Prostate gland (tissue), 2 donors: ENCODE measurements around the gene EED. TPM values are rescaled to one million over a fixed set of nuclear protein-coding genes. Genes with fewer than 3 reads are reported as not detected.
A peak's percentile ranks its signal among the peaks of the same experiment; 100 is the strongest.

Experiments used
- DNase-seq: peaks from one replicate; pipeline ENCODE4 v3.0.0-alpha.2; 2019; ENCODE audit warnings: low spot score
- H3K27ac ChIP-seq, 2 donors: fragments of 200-600 bp; sonication (generic); 2 replicates each; pipeline ENCODE4 v1.5.1; 2017 to 2019
- H3K27me3 ChIP-seq: fragments of 200-600 bp; sonication (generic); replicated peaks from 2 replicates; pipeline ENCODE4 v1.5.1; 2019; ENCODE audit not compliant: insufficient read depth
- H3K36me3 ChIP-seq, 2 donors: fragments of 200-600 bp; sonication (generic); 1 replicate in 1 of 2; 2 replicates in 1 of 2; pipeline versions ENCODE4 v1.5.1 to v1.8.1; 2017 to 2019
- H3K4me1 ChIP-seq: fragments of 200-600 bp; sonication (generic); replicated peaks from 2 replicates; pipeline ENCODE4 v1.5.1; 2019
- H3K4me3 ChIP-seq, 2 donors: fragments of 200-600 bp; sonication (generic); 2 replicates each; pipeline ENCODE4 v1.5.1; 2017 to 2019
- H3K9me3 ChIP-seq: fragments of 200-600 bp; sonication (generic); 2 replicates; pipeline ENCODE4 v1.5.1; 2017
- CTCF ChIP-seq, 4 experiments: fragments of 200-600 bp in 2 of 4; fragments of 450-650 bp in 2 of 4; sonication (generic) in 2 of 4; IDR thresholded peaks; 1 replicate in 3 of 4; 2 replicates in 1 of 4; pipeline ENCODE4 v1.5.1; 2016 to 2019; ENCODE audit warnings: antibody characterized with exemption in 4 of 4, mild to moderate bottlenecking in 2 of 4, moderate library complexity in 2 of 4
- POLR2A ChIP-seq: fragments of 450-650 bp; IDR thresholded peaks from one replicate; pipeline ENCODE4 v1.6.1; 2016; ENCODE audit warnings: antibody characterized with exemption, mild to moderate bottlenecking
- POLR2AphosphoS5 ChIP-seq: sonication (generic); formaldehyde crosslinking; IDR thresholded peaks from one replicate; pipeline ENCODE4 v1.6.1; 2017; ENCODE audit warnings: antibody characterized with exemption
- WGBS: methylation state at CpG from one replicate; pipeline ENCODE4 v1.1.5; 2018; 5-methylcytosine and 5-hydroxymethylcytosine counted together
- intact Hi-C: fragments of 100-400 bp; cut with DNase I; formaldehyde crosslinking; loops from one replicate; pipeline ENCODE4 v1.14.2; 2022
- total RNA-seq, 2 donors: library from RNA; depleted of rRNA; stranded (reverse); fragments of >200 nt; gene quantifications; one replicate each; pipeline ENCODE4 v1.1.0, GENCODE V29; 2016

The EED gene
- total RNA-seq, 2 donors from 2014 or later, result 18.1 to 20.9 TPM

- Histone ChIP-seq H3K27ac (no peak overlapping the region), H3K4me1 (no peaks in the 10 kb centered on the region), H3K9me3 (no peaks in the 10 kb centered on the region), H3K36me3 (no peaks in the 10 kb centered on the region), H3K27me3 (no peaks in the 10 kb centered on the region), H3K4me3 (no peak overlapping the region)
- TF ChIP-seq CTCF (IDR thresholded peaks at IDR 0.05) (no peak), POLR2AphosphoS5 (no peak), POLR2A (no peak)
- intact Hi-C loops, result loop anchor here (10.0 kb wide), 1 partner anchor 520 kb away; no protein-coding TSS in a partner anchor
- DNase-seq, result no peak
- 93% methylated on average over 1 of the region's 1 CpG for WGBS
Observed at GRCh38 chr11:86214710-86215109, 29.8 kb upstream of the EED start.

DNA sequence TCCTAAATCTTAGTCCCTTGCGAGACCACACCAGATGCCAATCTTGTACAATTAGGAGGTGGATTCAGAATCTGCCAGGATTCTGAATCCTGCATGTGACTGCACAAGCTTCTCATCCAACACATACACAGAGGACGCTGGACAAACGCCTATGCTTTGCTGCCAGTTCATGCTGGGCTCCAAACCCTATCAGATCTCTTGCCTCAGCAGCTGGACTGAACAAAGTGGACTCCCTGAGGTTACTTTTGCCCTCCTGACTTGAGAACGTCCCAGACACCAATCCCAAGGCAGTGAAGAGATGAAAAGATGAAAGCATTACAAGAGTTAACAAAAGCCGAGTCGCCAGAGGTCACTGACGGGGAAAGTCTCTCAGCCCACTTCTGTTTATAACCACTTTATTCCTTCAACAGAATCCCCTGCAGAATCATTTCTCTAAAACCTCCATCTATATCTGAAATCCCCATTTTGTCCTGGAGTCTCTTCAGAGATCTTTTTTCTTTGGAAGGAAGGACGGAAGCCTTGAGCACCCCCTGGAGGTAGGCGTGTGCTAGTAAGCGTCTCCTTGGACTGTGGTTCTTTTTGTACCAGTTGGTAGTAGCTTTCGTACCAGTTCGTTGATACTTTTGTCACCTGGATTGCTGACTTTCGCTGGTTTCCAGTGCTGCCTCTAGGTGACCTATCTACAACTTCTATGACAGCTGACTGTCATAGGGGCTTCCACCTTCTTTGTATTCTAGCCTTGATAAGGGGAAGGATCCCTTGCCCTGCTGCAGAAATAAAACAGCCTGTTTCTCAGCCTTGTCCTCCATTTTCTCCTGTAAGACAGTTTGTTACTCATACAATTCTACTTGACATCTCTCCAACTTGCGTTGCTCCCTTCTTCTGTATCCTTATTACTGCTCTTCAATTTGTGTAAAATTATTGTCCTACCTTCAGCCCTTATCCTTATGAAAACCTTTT, 26.1 kb upstream of the EED start:
- peak; percentile 46 for DNase-seq
- intact Hi-C loops, result loop anchor here (1.0 to 10.0 kb wide), 3 partner anchors 278 to 524 kb away; partner anchors contain the start of gene CCDC83
- WGBS, result 28% methylated on average over 14 of the region's 14 CpGs
- Histone ChIP-seq H3K9me3 (no peaks in the 10 kb centered on the region), H3K4me3 (no peak overlapping the region), H3K36me3 (no peaks in the 10 kb centered on the region), H3K27me3 (no peaks in the 10 kb centered on the region), H3K4me1 (no peaks in the 10 kb centered on the region), H3K27ac (no peak overlapping the region)
- peak; percentile 35 for TF ChIP-seq POLR2AphosphoS5
- peak; percentile 42 to 85 (median 78) for TF ChIP-seq CTCF (IDR thresholded peaks at IDR 0.05)
- TF ChIP-seq POLR2A, result no peak

GRCh38 chr11:86219311-86220193, 25.0 kb upstream of the EED start:
- no peak for DNase-seq
- TF ChIP-seq POLR2A, result no peak
- no peak for TF ChIP-seq POLR2AphosphoS5
- no peak for TF ChIP-seq CTCF (IDR thresholded peaks at IDR 0.05)
- H3K36me3 ChIP-seq, result no peaks in the 10 kb centered on the region
- H3K27me3 ChIP-seq, result no peaks in the 10 kb centered on the region
- WGBS, result 91% methylated on average over 7 of the region's 7 CpGs
- no peaks in the 10 kb centered on the region for H3K9me3 ChIP-seq
- H3K4me3 ChIP-seq, result no peak overlapping the region
- H3K4me1 ChIP-seq, result no peaks in the 10 kb centered on the region
- intact Hi-C loops, result loop anchor here (2.0 to 10.0 kb wide), 2 partner anchors 279 to 525 kb away; no protein-coding TSS in a partner anchor
- no peak overlapping the region for H3K27ac ChIP-seq

DNA sequence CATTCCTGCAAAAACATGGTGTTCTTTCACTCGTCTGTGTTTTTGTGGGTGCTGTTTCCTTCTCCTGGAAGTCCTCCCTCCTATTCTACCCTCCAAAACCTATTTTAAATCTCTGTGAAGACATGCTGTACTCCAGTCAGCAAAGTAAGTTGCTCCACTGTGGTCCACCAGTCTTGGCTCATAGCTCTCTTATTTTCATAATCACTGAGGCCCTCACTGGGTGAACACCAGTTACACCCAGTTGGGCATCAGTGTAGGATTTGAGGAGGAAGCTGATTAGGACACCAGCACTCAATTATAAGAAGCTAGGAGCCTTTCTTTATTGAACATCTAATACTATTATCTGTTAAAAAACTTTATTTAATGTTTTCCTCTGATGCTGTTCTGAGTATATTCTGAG, 23.9 kb upstream of the EED start:
- Histone ChIP-seq H3K4me1 (no peaks in the 10 kb centered on the region), H3K27ac (no peak overlapping the region), H3K4me3 (no peak overlapping the region), H3K36me3 (no peaks in the 10 kb centered on the region), H3K27me3 (no peaks in the 10 kb centered on the region), H3K9me3 (no peaks in the 10 kb centered on the region)
- no peak for DNase-seq
- no peak for TF ChIP-seq CTCF (IDR thresholded peaks at IDR 0.05)
- TF ChIP-seq POLR2AphosphoS5, result no peak
- TF ChIP-seq POLR2A, result no peak
- 68% methylated on average over 1 of the region's 1 CpG for WGBS
- intact Hi-C loops, result no loop called here
